Ovary (tissue), 3 donors: Measurements from ENCODE around the gene VTI1B.

Experiments
- EP300 ChIP-seq: sonication (generic); formaldehyde crosslinking; IDR thresholded peaks from one replicate; pipeline ENCODE4 v1.6.1; 2017; ENCODE audit warnings: antibody characterized with exemption
- POLR2A ChIP-seq: fragments of 450-650 bp; IDR thresholded peaks from one replicate; pipeline ENCODE4 v1.6.1; 2017; ENCODE audit warnings: antibody characterized with exemption, mild to moderate bottlenecking, moderate library complexity
- TF ChIP-seq, protein P1 (sequence below), 3 donors: fragments of 450-650 bp in 2 of 3; fragments of 200-600 bp in 1 of 3; IDR thresholded peaks; one replicate each; pipeline versions ENCODE4 v1.5.1 to v1.8.0; 2016 to 2022; ENCODE audit warnings: antibody characterized with exemption in 3 of 3, mild to moderate bottlenecking in 1 of 3
- donor health status: DM: no; HTN: no; CAD: no.

DNA sequence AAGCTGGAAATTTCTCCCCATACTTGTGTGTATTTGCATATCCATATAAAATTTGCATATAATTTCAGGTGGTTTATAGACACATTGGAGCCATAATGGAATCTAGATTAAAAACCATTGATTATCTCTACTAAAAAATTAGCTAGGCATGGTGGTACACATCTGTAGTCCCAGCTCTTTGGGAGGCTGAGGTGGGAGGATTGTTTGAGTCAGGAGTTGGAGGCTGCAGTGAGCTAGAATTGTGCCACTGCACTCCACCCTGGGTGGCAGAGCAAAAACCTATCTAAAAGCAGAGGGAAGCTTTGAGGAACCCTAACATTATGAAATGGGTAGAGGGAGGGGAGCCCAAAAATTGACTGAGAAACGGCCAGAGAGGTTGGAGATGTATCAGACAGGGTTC lies 23.7 kb upstream of the VTI1B start:
- TF ChIP-seq, protein P1, sequence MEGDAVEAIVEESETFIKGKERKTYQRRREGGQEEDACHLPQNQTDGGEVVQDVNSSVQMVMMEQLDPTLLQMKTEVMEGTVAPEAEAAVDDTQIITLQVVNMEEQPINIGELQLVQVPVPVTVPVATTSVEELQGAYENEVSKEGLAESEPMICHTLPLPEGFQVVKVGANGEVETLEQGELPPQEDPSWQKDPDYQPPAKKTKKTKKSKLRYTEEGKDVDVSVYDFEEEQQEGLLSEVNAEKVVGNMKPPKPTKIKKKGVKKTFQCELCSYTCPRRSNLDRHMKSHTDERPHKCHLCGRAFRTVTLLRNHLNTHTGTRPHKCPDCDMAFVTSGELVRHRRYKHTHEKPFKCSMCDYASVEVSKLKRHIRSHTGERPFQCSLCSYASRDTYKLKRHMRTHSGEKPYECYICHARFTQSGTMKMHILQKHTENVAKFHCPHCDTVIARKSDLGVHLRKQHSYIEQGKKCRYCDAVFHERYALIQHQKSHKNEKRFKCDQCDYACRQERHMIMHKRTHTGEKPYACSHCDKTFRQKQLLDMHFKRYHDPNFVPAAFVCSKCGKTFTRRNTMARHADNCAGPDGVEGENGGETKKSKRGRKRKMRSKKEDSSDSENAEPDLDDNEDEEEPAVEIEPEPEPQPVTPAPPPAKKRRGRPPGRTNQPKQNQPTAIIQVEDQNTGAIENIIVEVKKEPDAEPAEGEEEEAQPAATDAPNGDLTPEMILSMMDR (IDR thresholded peaks at IDR 0.05) = no peak
- no peak for TF ChIP-seq POLR2A
- TF ChIP-seq EP300 = no peak
